HCT116 (cell line): ENCODE results near the gene KHDRBS2. TPM values are rescaled to one million over a fixed set of nuclear protein-coding genes. Genes with fewer than 3 reads are reported as not detected.

Source experiments
- ATAC-seq: fragments of 200-7000 bp; cut with Tn5 transposase; 2 replicates; pipeline ENCODE4 v1.9.1; 2020; ENCODE audit warnings: mild to moderate bottlenecking, moderate library complexity
- BruUV-seq: library from RNA; stranded (reverse); fragments of 400-500 nt; replicated peaks from 2 replicates; lab custom pipeline; 2021; lab: Mats Ljungman, UMichigan
- CTCF ChIA-PET: fragments of 300-600 bp; sonication (Branson Sonifier 250); formaldehyde crosslinking; loops from one replicate; lab custom pipeline; 2021; ENCODE audit warnings: antibody characterized with exemption; lab: Charles Lee
- POLR2A ChIA-PET: fragments of 300-600, 350-600 bp; sonication (Branson Sonifier 250); formaldehyde crosslinking; loops from one replicate; lab custom pipeline; 2021; ENCODE audit warnings: antibody characterized with exemption; lab: Charles Lee
- RAD21 ChIA-PET, 2 experiments: fragments of 300-600 bp; sonication (Branson Sonifier 250); formaldehyde crosslinking; loops; one replicate each; lab custom pipeline; 2023; ENCODE audit warnings: low total read pairs in 2 of 2; ENCODE audit not compliant: uncharacterized antibody in 2 of 2, unreplicated experiment in 2 of 2, low non-redundant PET in 1 of 2; lab: Charles Lee
- DNase-seq: peaks from one replicate; pipeline ENCODE4 v3.0.0-alpha.2; 2010; ENCODE audit warnings: low read depth, low spot score
- H2AFZ ChIP-seq: fragments of 200-600 bp; shearing (Covaris generic), sonication (generic); 2 replicates; pipeline ENCODE4 v1.6.1; 2017; ENCODE audit warnings: low read depth, mixed run types, mixed read lengths, antibody characterized with exemption, low read length; ENCODE audit not compliant: poor library complexity, severe bottlenecking
- H3K27ac ChIP-seq: 2 replicates; pipeline ENCODE4 v1.5.1; 2012; ENCODE audit warnings: low read depth, low read length
- H3K27me3 ChIP-seq: fragments of 200-600 bp; sonication (generic); 2 replicates; pipeline ENCODE4 v1.6.1; 2016; ENCODE audit warnings: mixed run types, low read length, mixed read lengths; ENCODE audit not compliant: insufficient read depth
- H3K36me3 ChIP-seq, 2 experiments: fragments of 200-500 bp in 1 of 2; fragments of 200-600 bp in 1 of 2; sonication (Bioruptor generic) in 1 of 2; sonication (generic) in 1 of 2; 2 replicates each; pipeline versions ENCODE4 v1.5.1 to v1.6.1; 2014 to 2016; ENCODE audit warnings: low read length in 2 of 2, inconsistent platforms in 1 of 2, mixed read lengths in 1 of 2, mixed run types in 1 of 2; ENCODE audit not compliant: insufficient read depth in 2 of 2, control insufficient read depth in 1 of 2
- H3K4me1 ChIP-seq, 2 experiments: fragments of 200-600 bp in 1 of 2; sonication (generic) in 1 of 2; 2 replicates each; pipeline versions ENCODE4 v1.5.1 to v1.6.1; 2012 to 2017; ENCODE audit warnings: low read length in 2 of 2, inconsistent platforms in 1 of 2, mild to moderate bottlenecking in 1 of 2, mixed read lengths in 1 of 2, mixed run types in 1 of 2, moderate library complexity in 1 of 2; ENCODE audit not compliant: insufficient read depth in 2 of 2, control insufficient read depth in 1 of 2
- H3K4me2 ChIP-seq: fragments of 200-600 bp; sonication (generic); 2 replicates; pipeline ENCODE4 v1.6.1; 2017; ENCODE audit warnings: mixed run types, low read length, mixed read lengths
- H3K4me3 ChIP-seq, 2 experiments: fragments of 200-600 bp in 1 of 2; sonication (generic) in 1 of 2; replicated peaks in 1 of 2; 2 replicates each; pipeline ENCODE4 v1.5.1; 2011 to 2016; ENCODE audit warnings: low read length in 2 of 2, control low read depth in 1 of 2, low read depth in 1 of 2, mild to moderate bottlenecking in 1 of 2, mixed read lengths in 1 of 2, mixed run types in 1 of 2
- H3K79me2 ChIP-seq: fragments of 200-600 bp; sonication (generic); 2 replicates; pipeline ENCODE4 v1.6.1; 2017; ENCODE audit warnings: mild to moderate bottlenecking, mixed run types, low read length, moderate library complexity, mixed read lengths; ENCODE audit not compliant: insufficient read depth
- H3K9ac ChIP-seq: fragments of 200-600 bp; sonication (generic); 2 replicates; pipeline ENCODE4 v1.6.1; 2016; ENCODE audit warnings: low read length, mixed read lengths
- H3K9me2 ChIP-seq: fragments of 200-600 bp; sonication (generic), shearing (Covaris generic); 2 replicates; pipeline ENCODE4 v1.6.1; 2017; ENCODE audit warnings: mixed run types, mild to moderate bottlenecking, moderate library complexity; ENCODE audit not compliant: insufficient read depth
- H3K9me3 ChIP-seq, 2 experiments: fragments of 200-500 bp in 1 of 2; fragments of 200-600 bp in 1 of 2; sonication (Bioruptor generic) in 1 of 2; sonication (generic) in 1 of 2; 2 replicates each; pipeline ENCODE4 v1.6.1; 2014 to 2017; ENCODE audit warnings: low read length in 2 of 2, mixed read lengths in 2 of 2, inconsistent platforms in 1 of 2, low read depth in 1 of 2, mild to moderate bottlenecking in 1 of 2, mixed run types in 1 of 2, moderate library complexity in 1 of 2; ENCODE audit not compliant: control insufficient read depth in 1 of 2, insufficient read depth in 1 of 2
- H4K20me1 ChIP-seq: fragments of 200-600 bp; sonication (generic), shearing (Covaris generic); 2 replicates; pipeline ENCODE4 v1.6.1; 2017; ENCODE audit warnings: mixed run types, mild to moderate bottlenecking, moderate library complexity; ENCODE audit not compliant: insufficient read depth
- CBX3 ChIP-seq: IDR thresholded peaks from 2 replicates; pipeline ENCODE4 v1.6.1; 2012; ENCODE audit warnings: low read depth
- CEBPB ChIP-seq: IDR thresholded peaks from 2 replicates; pipeline ENCODE4 v1.6.1; 2012; ENCODE audit warnings: low read depth
- EGR1 ChIP-seq: IDR thresholded peaks from 2 replicates; pipeline ENCODE4 v1.6.1; 2012; ENCODE audit warnings: low read depth
- ELF1 ChIP-seq: IDR thresholded peaks from 2 replicates; pipeline ENCODE4 v1.6.1; 2012; ENCODE audit warnings: low read depth, borderline replicate concordance
- EZH2 ChIP-seq: fragments of 200-600 bp; sonication (generic); IDR thresholded peaks from 2 replicates; pipeline ENCODE4 v1.6.1; 2017; ENCODE audit warnings: antibody characterized with exemption, mixed run types
- EZH2phosphoT487 ChIP-seq: fragments of 200-600 bp; IDR thresholded peaks from 2 replicates; pipeline ENCODE4 v1.6.1; 2018; ENCODE audit warnings: antibody characterized with exemption, borderline replicate concordance
- FOSL1 ChIP-seq: IDR thresholded peaks from 2 replicates; pipeline ENCODE4 v1.6.1; 2012; ENCODE audit warnings: low read depth
- JUND ChIP-seq: IDR thresholded peaks from 2 replicates; pipeline ENCODE4 v1.6.1; 2012
- POLR2A ChIP-seq: IDR thresholded peaks from 2 replicates; pipeline ENCODE4 v1.7.0; 2011; ENCODE audit warnings: borderline replicate concordance; ENCODE audit not compliant: insufficient read depth, insufficient read length; ENCODE audit errors: extremely low read depth
- POLR2AphosphoS5 ChIP-seq: IDR thresholded peaks from 2 replicates; pipeline ENCODE4 v1.6.1; 2011; ENCODE audit warnings: mild to moderate bottlenecking, low read depth, low read length, moderate library complexity
- RAD21 ChIP-seq: IDR thresholded peaks from 2 replicates; pipeline ENCODE4 v1.6.1; 2012; ENCODE audit warnings: low read depth, mild to moderate bottlenecking
- SIN3A ChIP-seq: IDR thresholded peaks from 2 replicates; pipeline ENCODE4 v1.6.1; 2012; ENCODE audit warnings: low read depth
- SP1 ChIP-seq: IDR thresholded peaks from 2 replicates; pipeline ENCODE4 v1.6.1; 2012; ENCODE audit warnings: low read depth
- SRF ChIP-seq: IDR thresholded peaks from 2 replicates; pipeline ENCODE4 v1.6.1; 2012; ENCODE audit warnings: low read depth
- YY1 ChIP-seq: IDR thresholded peaks from 2 replicates; pipeline ENCODE4 v1.6.1; 2011; ENCODE audit warnings: low read length, low read depth, moderate library complexity, mild to moderate bottlenecking; ENCODE audit not compliant: insufficient replicate concordance; ENCODE audit errors: extremely low read depth
- ZNF274 ChIP-seq: fragments of 200-500 bp; sonication (Bioruptor generic); IDR thresholded peaks from 2 replicates; pipeline ENCODE4 v1.6.1; 2014; ENCODE audit warnings: mild to moderate bottlenecking, low read depth, low read length, inconsistent platforms
- intact Hi-C: fragments of 100-400 bp; cut with micrococcal nuclease; formaldehyde crosslinking; loops from 2 replicates; pipeline ENCODE4 v1.10.0; 2022
- total RNA-seq: library from RNA; stranded (reverse); gene quantifications from one replicate; pipeline ENCODE4 v1.2.1, GENCODE V29; 2021; ENCODE audit not compliant: unreplicated experiment
- TF ChIP-seq, protein P1 (sequence below): IDR thresholded peaks from 2 replicates; pipeline ENCODE4 v1.6.1; 2011; ENCODE audit warnings: mild to moderate bottlenecking, low read length, moderate library complexity; ENCODE audit not compliant: insufficient replicate concordance; ENCODE audit errors: extremely low read depth
- TF ChIP-seq, protein P2 (sequence below): IDR thresholded peaks from 2 replicates; pipeline ENCODE4 v1.6.1; 2012
- TF ChIP-seq, protein P3 (sequence below), 3 experiments: fragments of 200-600 bp in 1 of 3; sonication (generic) in 1 of 3; IDR thresholded peaks in 2 of 3; conservative IDR thresholded peaks in 1 of 3; 2 replicates each; pipeline ENCODE4 v1.5.1; 2012 to 2017; ENCODE audit warnings: low read depth in 2 of 3, low read length in 2 of 3, antibody characterized with exemption in 1 of 3, borderline replicate concordance in 1 of 3, control low read depth in 1 of 3, mild to moderate bottlenecking in 1 of 3, mixed read lengths in 1 of 3, mixed run types in 1 of 3, moderate library complexity in 1 of 3; ENCODE audit not compliant: insufficient read depth in 1 of 3
- TF ChIP-seq, protein P4 (sequence below): IDR thresholded peaks from 2 replicates; pipeline ENCODE4 v1.6.1; 2012; ENCODE audit warnings: low read depth

KHDRBS2 gene
- total RNA-seq, 1 experiment from 2014 or later, result not detected

DNA sequence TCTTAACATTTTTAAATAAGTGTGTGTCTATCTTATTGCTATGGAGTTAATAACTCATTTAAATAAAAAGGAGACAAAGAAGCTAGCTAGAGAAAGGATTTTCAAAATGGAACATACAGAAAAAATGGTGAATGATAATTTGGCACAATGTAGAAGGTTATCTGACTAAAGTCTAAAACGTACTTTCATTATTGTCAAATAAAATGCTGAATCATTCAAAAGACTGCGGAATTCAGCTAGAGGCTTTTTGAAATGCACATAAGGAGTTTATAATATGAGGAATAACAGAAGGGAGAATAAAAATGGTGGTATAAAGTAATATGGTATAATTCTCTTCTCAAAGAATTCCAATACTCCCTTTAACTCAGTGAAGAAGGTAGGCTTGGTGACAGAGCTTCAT lies 597.9 kb downstream of the KHDRBS2 start:
- Histone ChIP-seq H3K27ac (no peak overlapping the region), H3K4me3 (no peak overlapping the region), H3K9ac (no peak overlapping the region), H4K20me1 (no peaks in the 10 kb centered on the region), H3K9me3 (peaks cover 3 to 9% of the 10 kb centered on the region in 2 experiments; a peak in 3 of 4 replicates), H3K4me2 (no peak overlapping the region), H3K9me2 (no peaks in the 10 kb centered on the region), H3K36me3 (no peaks in the 10 kb centered on the region), H3K4me1 (no peaks in the 10 kb centered on the region), H3K27me3 (no peaks in the 10 kb centered on the region), H3K79me2 (no peaks in the 10 kb centered on the region), H2AFZ (no peak overlapping the region)
- ATAC-seq (no peak), DNase-seq (no peak)
- RAD21 ChIA-PET, result no interaction called here
- CTCF ChIA-PET, result no interaction called here
- POLR2A ChIA-PET, result no interaction called here
- TF ChIP-seq, protein P1, sequence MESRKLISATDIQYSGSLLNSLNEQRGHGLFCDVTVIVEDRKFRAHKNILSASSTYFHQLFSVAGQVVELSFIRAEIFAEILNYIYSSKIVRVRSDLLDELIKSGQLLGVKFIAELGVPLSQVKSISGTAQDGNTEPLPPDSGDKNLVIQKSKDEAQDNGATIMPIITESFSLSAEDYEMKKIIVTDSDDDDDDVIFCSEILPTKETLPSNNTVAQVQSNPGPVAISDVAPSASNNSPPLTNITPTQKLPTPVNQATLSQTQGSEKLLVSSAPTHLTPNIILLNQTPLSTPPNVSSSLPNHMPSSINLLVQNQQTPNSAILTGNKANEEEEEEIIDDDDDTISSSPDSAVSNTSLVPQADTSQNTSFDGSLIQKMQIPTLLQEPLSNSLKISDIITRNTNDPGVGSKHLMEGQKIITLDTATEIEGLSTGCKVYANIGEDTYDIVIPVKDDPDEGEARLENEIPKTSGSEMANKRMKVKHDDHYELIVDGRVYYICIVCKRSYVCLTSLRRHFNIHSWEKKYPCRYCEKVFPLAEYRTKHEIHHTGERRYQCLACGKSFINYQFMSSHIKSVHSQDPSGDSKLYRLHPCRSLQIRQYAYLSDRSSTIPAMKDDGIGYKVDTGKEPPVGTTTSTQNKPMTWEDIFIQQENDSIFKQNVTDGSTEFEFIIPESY, result no peak
- no peak for TF ChIP-seq CEBPB
- TF ChIP-seq, protein P2, sequence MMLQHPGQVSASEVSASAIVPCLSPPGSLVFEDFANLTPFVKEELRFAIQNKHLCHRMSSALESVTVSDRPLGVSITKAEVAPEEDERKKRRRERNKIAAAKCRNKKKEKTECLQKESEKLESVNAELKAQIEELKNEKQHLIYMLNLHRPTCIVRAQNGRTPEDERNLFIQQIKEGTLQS, result no peak
- no peak for TF ChIP-seq SRF
- TF ChIP-seq, protein P3, sequence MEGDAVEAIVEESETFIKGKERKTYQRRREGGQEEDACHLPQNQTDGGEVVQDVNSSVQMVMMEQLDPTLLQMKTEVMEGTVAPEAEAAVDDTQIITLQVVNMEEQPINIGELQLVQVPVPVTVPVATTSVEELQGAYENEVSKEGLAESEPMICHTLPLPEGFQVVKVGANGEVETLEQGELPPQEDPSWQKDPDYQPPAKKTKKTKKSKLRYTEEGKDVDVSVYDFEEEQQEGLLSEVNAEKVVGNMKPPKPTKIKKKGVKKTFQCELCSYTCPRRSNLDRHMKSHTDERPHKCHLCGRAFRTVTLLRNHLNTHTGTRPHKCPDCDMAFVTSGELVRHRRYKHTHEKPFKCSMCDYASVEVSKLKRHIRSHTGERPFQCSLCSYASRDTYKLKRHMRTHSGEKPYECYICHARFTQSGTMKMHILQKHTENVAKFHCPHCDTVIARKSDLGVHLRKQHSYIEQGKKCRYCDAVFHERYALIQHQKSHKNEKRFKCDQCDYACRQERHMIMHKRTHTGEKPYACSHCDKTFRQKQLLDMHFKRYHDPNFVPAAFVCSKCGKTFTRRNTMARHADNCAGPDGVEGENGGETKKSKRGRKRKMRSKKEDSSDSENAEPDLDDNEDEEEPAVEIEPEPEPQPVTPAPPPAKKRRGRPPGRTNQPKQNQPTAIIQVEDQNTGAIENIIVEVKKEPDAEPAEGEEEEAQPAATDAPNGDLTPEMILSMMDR (IDR thresholded peaks at IDR 0.05 in 2 of 3, conservative IDR thresholded peaks at IDR 0.05 in 1 of 3; ENCODE audit: borderline replicate concordance in 1 of 3, insufficient read depth in 1 of 3, low read depth in 2 of 3, low read length in 2 of 3), result no peak
- TF ChIP-seq EZH2phosphoT487, result no peak
- no peak for TF ChIP-seq RAD21
- no peak for TF ChIP-seq SP1
- TF ChIP-seq YY1, result no peak
- TF ChIP-seq JUND, result no peak
- no peak for TF ChIP-seq ELF1
- no peak for TF ChIP-seq POLR2AphosphoS5
- no peak for TF ChIP-seq CBX3
- TF ChIP-seq, protein P4, sequence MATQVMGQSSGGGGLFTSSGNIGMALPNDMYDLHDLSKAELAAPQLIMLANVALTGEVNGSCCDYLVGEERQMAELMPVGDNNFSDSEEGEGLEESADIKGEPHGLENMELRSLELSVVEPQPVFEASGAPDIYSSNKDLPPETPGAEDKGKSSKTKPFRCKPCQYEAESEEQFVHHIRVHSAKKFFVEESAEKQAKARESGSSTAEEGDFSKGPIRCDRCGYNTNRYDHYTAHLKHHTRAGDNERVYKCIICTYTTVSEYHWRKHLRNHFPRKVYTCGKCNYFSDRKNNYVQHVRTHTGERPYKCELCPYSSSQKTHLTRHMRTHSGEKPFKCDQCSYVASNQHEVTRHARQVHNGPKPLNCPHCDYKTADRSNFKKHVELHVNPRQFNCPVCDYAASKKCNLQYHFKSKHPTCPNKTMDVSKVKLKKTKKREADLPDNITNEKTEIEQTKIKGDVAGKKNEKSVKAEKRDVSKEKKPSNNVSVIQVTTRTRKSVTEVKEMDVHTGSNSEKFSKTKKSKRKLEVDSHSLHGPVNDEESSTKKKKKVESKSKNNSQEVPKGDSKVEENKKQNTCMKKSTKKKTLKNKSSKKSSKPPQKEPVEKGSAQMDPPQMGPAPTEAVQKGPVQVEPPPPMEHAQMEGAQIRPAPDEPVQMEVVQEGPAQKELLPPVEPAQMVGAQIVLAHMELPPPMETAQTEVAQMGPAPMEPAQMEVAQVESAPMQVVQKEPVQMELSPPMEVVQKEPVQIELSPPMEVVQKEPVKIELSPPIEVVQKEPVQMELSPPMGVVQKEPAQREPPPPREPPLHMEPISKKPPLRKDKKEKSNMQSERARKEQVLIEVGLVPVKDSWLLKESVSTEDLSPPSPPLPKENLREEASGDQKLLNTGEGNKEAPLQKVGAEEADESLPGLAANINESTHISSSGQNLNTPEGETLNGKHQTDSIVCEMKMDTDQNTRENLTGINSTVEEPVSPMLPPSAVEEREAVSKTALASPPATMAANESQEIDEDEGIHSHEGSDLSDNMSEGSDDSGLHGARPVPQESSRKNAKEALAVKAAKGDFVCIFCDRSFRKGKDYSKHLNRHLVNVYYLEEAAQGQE, result no peak
- TF ChIP-seq EZH2, result no peak
- no peak for TF ChIP-seq EGR1
- no peak for TF ChIP-seq POLR2A
- TF ChIP-seq FOSL1, result no peak
- TF ChIP-seq ZNF274, result no peak
- TF ChIP-seq SIN3A, result no peak
- no TSS peak for BruUV-seq
- intact Hi-C loops, result no loop called here
